Measurements from ENCODE around the gene HES6.
A peak's percentile ranks its signal among the peaks of the same experiment; 100 is the strongest.

Gene HES6

DNA sequence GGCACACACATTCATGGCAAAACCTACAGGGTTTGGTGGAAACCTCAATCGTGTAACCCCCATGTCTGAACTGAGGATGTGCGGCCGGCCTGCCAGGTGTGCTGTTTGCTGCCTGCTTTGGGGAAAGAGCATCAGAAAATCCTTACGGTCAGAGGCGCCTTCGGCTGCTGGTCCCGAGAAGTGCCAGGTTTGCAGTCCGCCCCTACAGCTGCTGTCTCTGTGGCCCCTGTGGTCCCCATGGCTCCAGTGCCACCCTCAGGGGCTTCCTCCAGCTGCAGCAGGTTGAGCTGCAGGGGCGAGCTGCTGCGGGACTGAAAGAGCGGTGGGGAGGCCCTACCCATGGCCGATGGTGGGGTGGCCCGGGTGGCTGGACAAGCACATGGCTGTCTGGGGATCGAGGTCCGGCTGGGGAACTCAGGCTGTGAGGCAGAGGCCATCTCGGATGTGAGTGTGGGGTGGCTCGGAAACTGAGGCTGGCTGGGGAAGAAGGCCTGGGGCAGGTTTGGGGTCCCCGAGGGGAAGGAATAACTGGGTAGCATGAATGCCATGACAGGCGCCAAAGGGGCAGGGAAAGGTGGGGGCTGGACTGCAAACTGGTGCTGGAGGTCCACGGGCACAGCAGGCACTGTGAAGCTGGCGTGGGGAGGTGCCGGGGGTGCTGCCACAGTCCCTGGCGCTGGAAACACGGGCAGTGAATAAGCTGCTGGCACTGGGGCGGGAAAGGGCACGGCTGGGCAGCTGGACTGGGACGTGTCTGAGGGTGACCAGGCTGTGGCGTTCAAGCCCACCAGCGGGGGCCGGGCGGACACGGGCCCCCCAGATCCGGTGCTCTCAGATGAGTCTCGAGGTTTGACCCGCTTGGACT, 13.2 kb upstream of the HES6 start:
- Mint-ChIP-seq H3K36me3 (ENCODE audit: low read depth) (peaks cover 88% of the 10 kb centered on the region), H3K4me3 (no peak overlapping the region), H3K9me3 (no peaks in the 10 kb centered on the region), H3K27ac (no peak overlapping the region), H3K4me1 (ENCODE audit: low read depth) (no peaks in the 10 kb centered on the region), H3K27me3 (no peaks in the 10 kb centered on the region)
- DNase-seq: no peak

DNA sequence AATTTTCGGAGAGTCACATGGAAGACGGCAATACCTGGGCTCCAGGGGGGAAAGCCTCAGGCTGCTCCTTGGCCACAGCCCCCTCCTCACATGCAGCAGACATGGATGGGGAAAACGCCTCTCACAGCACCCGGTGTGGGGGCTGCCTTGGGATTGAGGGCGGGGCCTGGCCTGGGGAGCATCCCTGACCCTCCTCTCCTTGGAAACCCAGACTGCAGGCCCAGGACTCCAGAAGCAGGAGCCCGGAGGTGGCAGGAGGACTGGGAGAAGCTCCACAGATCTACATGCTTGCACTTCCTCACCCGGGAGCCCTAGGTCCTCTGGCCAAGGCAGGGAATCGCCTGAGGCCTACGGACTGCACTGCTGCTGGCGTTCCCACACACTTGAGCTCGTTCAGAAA, 12.1 kb upstream of the HES6 start:
- H3K9me3 Mint-ChIP-seq: no peaks in the 10 kb centered on the region
- no peak overlapping the region for H3K27ac Mint-ChIP-seq
- H3K36me3 Mint-ChIP-seq (ENCODE audit: low read depth): peaks cover 90% of the 10 kb centered on the region
- H3K4me3 Mint-ChIP-seq: no peak overlapping the region
- H3K4me1 Mint-ChIP-seq (ENCODE audit: low read depth): no peaks in the 10 kb centered on the region
- no peaks in the 10 kb centered on the region for H3K27me3 Mint-ChIP-seq
- DNase-seq: no peak

DNA sequence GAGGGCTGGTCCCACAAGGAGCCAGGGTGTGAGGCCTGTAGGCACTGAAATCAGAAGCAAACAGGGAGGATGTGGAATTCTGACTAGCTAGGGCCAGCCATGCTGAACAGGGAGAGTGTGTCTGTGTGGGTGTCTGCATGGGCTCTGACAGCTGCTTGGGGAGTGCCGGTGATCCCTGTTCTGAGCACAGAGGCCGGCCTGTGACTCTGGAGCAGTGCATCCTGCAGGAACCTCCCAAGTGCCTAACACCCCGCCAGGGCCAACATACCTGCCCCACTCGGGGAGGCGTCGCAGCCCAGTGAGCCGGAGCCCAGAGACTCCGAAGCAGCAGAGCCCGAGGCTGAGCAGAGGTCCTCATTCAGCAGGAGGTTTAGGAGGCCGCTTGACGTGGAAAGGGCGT, 11.5 kb upstream of the HES6 start:
- Mint-ChIP-seq H3K27ac (no peak overlapping the region), H3K36me3 (ENCODE audit: low read depth) (peaks cover 88% of the 10 kb centered on the region), H3K27me3 (no peaks in the 10 kb centered on the region), H3K9me3 (no peaks in the 10 kb centered on the region), H3K4me1 (ENCODE audit: low read depth) (no peaks in the 10 kb centered on the region), H3K4me3 (no peak overlapping the region)
- no peak for DNase-seq

DNA sequence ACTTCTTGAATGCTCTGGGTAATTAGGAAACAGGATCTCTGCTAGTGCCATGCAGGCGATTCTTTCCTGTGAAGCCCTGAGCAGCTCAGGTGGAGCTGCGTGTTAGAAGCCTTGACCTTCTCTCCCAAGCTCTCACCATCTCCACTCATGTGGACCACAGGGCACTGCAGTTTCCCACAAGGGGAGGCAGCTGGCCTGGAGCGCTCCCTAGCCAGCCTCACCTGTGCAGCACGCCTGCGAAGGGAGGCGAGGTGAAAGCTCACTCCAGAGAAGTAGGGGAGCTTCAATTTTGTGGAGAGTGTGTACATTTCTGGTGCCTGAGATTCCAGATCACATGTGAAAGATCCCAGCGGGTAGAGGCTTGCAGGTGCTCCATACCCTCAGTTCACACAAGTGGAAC, 11.1 kb upstream of the HES6 start:
- no peaks in the 10 kb centered on the region for H3K27me3 Mint-ChIP-seq
- H3K4me1 Mint-ChIP-seq (ENCODE audit: low read depth): no peaks in the 10 kb centered on the region
- no peak overlapping the region for H3K4me3 Mint-ChIP-seq
- H3K27ac Mint-ChIP-seq: no peak overlapping the region
- peaks cover 88% of the 10 kb centered on the region for H3K36me3 Mint-ChIP-seq (ENCODE audit: low read depth)
- H3K9me3 Mint-ChIP-seq: no peaks in the 10 kb centered on the region
- DNase-seq: no peak

DNA sequence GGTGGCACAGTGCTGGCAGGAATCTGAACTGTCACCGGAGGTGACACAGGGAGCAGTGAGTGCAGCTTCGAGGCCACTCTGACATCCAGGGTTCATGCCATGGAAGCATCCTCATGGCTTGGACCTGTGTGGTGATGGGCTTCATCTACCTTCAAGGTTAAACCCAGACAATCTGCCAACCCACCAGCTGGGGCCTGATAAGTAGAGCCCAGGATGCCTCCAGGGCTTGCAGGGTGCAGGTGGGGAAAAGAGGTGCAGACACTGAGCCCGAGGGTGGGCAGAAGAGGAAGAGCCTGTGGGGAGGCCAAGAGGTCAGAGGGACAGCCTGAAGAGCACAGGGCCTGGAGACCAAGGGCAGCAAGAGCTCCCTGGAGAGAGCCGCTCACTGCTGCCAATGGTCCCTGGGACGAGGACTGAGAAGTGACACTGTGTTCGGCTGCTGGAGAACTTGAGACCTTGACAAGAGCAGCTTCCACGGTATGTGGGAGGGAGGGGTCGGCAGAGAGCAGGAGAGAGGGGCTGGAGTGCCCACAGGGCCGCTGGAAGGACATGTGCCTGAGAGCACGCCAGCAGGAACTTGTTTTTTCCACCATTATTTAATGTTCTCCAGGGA, 8.1 kb upstream of the HES6 start:
- no peaks in the 10 kb centered on the region for H3K9me3 Mint-ChIP-seq
- H3K4me1 Mint-ChIP-seq (ENCODE audit: low read depth): no peaks in the 10 kb centered on the region
- peaks cover 76% of the 10 kb centered on the region for H3K36me3 Mint-ChIP-seq (ENCODE audit: low read depth)
- no peak overlapping the region for H3K27ac Mint-ChIP-seq
- no peak overlapping the region for H3K4me3 Mint-ChIP-seq
- no peaks in the 10 kb centered on the region for H3K27me3 Mint-ChIP-seq
- DNase-seq: no peak

DNA sequence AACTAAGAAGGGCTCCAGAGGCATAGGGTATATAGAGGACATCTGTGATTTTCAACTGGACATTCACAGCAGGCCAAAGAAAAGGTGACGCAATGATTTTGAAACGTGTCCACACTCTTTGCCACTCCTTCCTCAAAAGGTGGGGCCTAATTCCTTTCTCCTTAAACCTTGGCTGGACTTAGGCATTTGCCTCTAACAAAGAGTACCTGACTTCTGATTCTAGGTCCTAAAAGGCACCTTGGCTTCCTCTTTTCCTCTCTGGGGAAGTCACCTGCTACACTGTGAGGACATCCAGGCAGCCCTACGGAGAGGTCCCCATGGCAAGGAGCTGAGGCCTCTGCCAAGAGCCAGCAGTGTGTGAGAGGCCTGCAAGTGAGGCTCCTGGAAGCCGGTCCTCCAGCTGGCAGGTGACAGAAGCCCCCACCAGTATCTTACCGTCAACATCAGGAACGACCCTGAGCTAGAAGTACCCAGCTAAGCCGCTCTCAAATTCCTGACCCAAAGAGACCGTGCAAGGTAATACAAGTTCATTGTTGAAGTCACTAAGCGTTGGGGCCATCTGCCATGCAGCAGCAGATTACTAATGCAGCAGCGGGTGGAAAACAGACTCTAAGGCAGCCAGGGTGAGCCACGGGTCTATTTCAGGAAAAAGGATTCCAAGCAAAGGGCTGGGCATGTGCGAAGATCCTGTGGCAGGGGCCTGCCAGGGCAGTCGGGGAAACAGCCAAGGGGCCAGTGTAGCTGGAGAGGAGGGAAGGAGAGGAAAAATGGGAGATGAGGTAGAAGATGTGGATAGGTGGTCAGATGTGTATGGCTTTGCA, 7.4 kb upstream of the HES6 start:
- H3K27me3 Mint-ChIP-seq: no peaks in the 10 kb centered on the region
- H3K4me1 Mint-ChIP-seq (ENCODE audit: low read depth): no peaks in the 10 kb centered on the region
- DNase-seq: no peak
- H3K9me3 Mint-ChIP-seq: no peaks in the 10 kb centered on the region
- no peak overlapping the region for H3K4me3 Mint-ChIP-seq
- H3K36me3 Mint-ChIP-seq (ENCODE audit: low read depth): peaks cover 69% of the 10 kb centered on the region
- peak overlapping the region; percentile 33 for H3K27ac Mint-ChIP-seq

DNA sequence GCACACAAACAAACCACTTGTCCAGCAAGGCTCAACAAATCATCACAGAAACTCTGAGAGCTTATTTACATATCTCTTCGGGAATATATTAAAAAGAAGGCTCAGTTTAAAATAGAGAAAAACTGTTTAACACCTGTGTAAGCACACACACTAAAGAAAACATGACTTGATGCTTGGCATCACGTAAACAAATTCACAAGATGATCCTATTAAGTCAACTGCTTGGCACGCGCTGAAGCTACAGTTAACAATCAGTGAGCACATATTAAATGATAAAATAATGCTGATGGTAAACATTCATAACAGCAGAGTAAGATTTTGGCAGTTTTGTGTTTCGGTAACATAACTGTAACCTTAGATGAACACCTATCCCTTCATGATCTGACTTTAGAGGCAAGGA, 4.3 kb upstream of the HES6 start:
- H3K4me3 Mint-ChIP-seq: no peak overlapping the region
- H3K27ac Mint-ChIP-seq: no peak overlapping the region
- peaks cover 40% of the 10 kb centered on the region for H3K36me3 Mint-ChIP-seq (ENCODE audit: low read depth)
- no peaks in the 10 kb centered on the region for H3K9me3 Mint-ChIP-seq
- no peak for DNase-seq
- H3K4me1 Mint-ChIP-seq (ENCODE audit: low read depth): peaks cover 2% of the 10 kb centered on the region
- H3K27me3 Mint-ChIP-seq: peaks cover 5% of the 10 kb centered on the region

DNA sequence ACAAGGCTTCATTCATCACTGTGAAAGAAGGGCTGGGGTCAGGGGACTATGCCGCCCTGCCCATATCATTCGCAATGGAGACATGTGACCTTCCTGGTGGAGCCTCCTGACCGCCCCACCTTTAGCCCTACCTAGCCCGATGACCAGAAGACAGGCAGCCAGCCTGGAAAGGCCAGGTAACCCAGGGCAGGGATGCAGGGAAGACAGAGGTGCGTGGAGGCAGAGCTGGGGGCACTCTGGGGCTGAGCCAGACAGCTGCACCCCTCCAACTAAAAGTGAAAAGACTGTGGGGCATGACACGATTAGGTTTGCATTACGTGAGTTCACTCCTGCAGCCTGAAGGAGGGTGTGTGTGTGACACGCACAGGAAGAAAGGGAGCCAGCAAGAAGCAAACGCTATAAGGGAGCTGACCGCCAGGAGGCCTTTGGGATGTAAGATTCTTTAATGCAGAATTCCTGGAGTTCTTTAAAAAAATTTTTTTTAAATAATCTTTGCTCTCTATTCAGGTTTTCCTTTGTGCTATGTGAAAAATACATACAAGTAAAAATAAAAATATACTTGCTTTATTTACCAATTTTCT, 3.7 kb upstream of the HES6 start:
- H3K36me3 Mint-ChIP-seq (ENCODE audit: low read depth): peaks cover 40% of the 10 kb centered on the region
- H3K4me1 Mint-ChIP-seq (ENCODE audit: low read depth): peaks cover 2% of the 10 kb centered on the region
- peaks cover 5% of the 10 kb centered on the region for H3K27me3 Mint-ChIP-seq
- no peaks in the 10 kb centered on the region for H3K9me3 Mint-ChIP-seq
- H3K4me3 Mint-ChIP-seq: no peak overlapping the region
- no peak for DNase-seq
- no peak overlapping the region for H3K27ac Mint-ChIP-seq

DNA sequence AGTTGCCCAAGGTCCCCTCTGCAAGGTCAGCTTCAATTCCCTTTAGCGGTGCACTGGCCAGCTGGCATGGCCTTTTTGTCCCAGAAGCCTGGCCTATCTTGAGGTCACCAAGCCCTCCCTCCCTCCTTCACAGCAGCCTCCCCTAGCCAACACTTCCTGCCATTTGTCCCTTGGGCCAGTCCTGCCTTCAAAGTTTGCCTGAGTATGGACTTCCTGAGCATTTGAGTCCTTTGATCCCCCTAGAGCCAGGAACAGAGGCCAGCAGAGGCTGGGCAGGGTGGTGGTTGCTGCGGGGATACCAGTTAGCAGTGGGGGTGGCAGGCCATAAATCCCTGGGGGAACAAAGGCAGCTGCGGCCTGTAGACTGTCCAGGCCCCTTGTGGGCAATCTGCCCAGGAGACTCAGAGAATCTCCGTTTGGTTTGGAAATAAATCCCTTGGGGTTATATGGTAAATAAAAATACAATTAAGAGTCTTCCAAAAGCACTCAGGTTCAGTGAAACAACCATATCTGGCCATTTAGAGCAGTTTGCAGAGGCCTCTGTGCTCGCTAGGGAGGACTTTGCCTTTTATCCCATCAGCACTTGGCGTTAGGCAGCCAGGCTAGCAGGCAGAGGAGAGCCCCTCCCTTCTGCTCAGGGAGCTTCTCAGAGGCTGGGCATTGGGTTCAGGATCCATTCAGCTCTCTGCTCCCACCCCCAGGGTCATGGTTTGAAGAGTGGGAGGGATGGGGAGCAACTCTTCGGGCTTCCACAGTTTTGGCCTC, 3.1 kb upstream of the HES6 start:
- H3K4me3 Mint-ChIP-seq: no peak overlapping the region
- peaks cover 6% of the 10 kb centered on the region for H3K4me1 Mint-ChIP-seq (ENCODE audit: low read depth)
- no peak overlapping the region for H3K27ac Mint-ChIP-seq
- H3K27me3 Mint-ChIP-seq: peaks cover 12% of the 10 kb centered on the region
- H3K36me3 Mint-ChIP-seq (ENCODE audit: low read depth): peaks cover 36% of the 10 kb centered on the region
- no peaks in the 10 kb centered on the region for H3K9me3 Mint-ChIP-seq
- no peak for DNase-seq

DNA sequence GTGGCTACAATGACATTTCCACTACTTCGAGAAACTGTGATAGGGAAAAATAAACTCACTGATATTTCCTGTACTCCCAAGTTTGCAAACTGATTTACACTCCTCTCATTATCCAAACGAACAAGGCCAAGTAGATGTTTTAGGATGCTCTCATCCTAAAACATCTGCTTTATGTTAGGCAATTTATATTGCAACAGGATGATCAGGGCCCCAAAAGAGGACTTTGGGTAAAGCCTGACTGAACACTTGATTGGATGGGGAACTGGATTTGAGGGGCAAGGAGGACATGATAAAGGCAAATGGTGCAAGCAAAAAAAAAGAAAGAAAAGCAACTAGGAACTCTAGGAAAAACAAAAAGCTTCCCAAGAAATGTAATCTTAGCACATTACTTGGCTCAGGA, 2.1 kb upstream of the HES6 start:
- Mint-ChIP-seq H3K36me3 (ENCODE audit: low read depth) (peaks cover 26% of the 10 kb centered on the region), H3K9me3 (no peaks in the 10 kb centered on the region), H3K27me3 (peaks cover 21% of the 10 kb centered on the region), H3K27ac (no peak overlapping the region), H3K4me1 (ENCODE audit: low read depth) (peaks cover 6% of the 10 kb centered on the region), H3K4me3 (no peak overlapping the region)
- DNase-seq: no peak

DNA sequence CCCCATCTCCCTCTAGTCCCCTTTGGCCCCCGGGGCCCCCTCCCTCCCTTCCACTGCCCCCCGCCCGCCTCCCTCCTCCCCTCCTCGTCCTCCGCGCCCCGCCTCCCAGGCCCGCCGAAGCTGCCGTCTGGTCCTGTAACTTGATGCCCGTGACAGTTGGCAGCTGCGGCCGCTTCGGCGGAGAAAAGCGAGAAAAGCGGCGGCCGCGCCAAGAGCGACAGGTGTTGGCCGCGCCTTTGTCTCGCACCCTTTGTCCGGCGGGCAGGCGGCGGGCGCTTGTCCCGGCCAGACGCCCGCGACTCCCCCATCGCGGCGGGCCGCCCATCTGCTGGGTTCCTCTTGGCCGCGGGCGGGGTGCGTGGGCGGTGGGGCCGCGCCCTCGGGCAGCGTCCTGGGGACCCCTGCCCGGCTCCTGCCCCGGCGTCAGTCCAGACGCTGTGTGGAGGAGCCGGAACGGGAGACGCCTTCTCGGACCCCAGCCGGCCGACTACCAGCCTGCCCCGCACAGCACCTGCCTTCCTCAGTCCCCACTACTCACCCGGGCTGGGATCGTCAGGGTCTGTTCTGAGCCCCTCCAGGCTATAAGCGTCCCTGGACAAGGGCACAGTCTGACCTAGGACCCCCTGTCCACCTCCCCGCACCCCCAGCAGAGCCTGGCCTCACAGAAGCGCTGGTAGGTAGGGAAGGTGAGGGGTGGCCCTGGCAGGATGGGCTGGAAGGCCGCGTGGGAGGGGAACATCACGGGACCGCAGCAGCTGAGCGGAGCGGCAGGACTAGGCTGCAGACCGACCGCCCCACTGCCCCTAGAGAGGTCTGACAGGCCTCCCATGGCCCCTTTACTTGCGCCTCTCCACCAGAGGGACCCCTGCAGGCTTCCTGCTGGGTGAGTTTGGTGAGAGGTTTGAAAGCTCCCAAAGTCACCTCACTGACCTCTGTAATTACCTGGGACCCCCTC, 1.2 kb upstream of the HES6 start:
- no peak for DNase-seq

DNA sequence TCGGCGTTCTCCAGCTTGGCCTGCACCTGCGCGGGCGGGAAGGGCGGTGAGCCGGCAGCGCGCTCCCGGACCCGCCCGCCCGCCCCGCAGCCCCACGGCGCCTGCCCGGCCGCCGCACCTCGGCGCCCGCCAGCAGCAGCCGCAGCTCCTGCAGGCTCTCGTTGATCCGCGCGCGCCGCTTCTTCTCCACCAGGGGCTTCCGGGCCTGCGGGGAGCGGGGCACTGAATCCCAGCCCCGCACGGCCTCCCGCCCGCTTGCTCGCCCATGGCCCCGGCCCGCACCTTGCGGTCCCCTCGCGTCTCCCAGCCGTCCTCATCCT, 335 bp downstream of the HES6 start:
- no peak overlapping the region for H3K27ac Mint-ChIP-seq
- peaks cover 7% of the 10 kb centered on the region for H3K36me3 Mint-ChIP-seq (ENCODE audit: low read depth)
- peaks cover 40% of the 10 kb centered on the region for H3K27me3 Mint-ChIP-seq
- no peak overlapping the region for H3K4me3 Mint-ChIP-seq
- no peaks in the 10 kb centered on the region for H3K9me3 Mint-ChIP-seq
- DNase-seq: no peak
- peaks cover 9% of the 10 kb centered on the region for H3K4me1 Mint-ChIP-seq (ENCODE audit: low read depth)

More for the DNA sequence above, 1.2 kb upstream of the HES6 start:
- Mint-ChIP-seq H3K4me1 (ENCODE audit: low read depth) (peaks cover 6% of the 10 kb centered on the region), H3K4me3 (no peak overlapping the region), H3K27ac (no peak overlapping the region), H3K9me3 (no peaks in the 10 kb centered on the region), H3K36me3 (ENCODE audit: low read depth) (peaks cover 19% of the 10 kb centered on the region), H3K27me3 (peaks cover 29% of the 10 kb centered on the region)

DNA sequence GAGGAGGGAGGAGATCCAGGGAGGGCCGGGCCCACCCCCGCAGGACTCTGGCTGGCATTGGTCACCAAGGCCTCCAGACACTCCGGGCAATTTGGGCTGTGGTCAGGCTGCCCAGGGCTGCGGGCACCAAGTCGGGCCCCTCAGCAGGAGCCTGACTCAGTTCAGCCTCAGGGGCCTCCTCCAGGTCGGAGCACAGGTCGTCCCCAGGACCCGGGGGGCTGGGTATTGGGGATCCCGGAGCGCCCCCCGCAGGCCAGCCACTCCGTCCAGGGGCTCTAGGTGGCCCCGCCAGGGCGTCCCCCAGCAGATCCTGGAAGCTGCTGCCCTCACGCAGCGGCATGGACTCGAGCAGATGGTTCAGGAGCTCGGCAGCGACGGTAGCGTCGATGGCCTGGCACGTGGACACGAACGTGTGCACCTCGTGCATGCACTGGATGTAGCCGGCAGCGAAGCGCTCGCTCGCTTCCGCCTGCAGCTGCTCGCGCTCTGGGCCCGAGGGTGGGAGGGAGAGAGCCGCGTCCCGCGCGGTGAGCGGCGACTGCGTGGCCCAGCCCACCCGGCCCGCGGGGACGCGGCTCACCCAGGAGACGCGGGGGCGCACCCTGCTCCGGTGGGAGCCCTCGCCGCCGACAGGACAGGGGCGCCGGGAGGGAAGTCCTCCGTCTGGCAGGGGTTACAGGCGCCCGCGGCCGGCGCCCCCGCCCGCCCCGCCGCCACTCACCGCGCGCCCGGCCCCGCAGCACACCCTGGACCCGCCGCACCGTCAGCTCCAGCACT, 884 bp downstream of the HES6 start:
- peak; percentile 55 for DNase-seq

More for the DNA sequence above, 884 bp downstream of the HES6 start:
- peaks cover 41% of the 10 kb centered on the region for H3K27me3 Mint-ChIP-seq
- H3K36me3 Mint-ChIP-seq (ENCODE audit: low read depth): peaks cover 1% of the 10 kb centered on the region
- peak overlapping the region; percentile 38 for H3K4me3 Mint-ChIP-seq
- no peaks in the 10 kb centered on the region for H3K9me3 Mint-ChIP-seq
- H3K27ac Mint-ChIP-seq: no peak overlapping the region
- H3K4me1 Mint-ChIP-seq (ENCODE audit: low read depth): peaks cover 10% of the 10 kb centered on the region
